ENCODE results near the gene FBXO9. TPM values are rescaled to one million over a fixed set of nuclear protein-coding genes. Genes with fewer than 3 reads are reported as not detected.

FBXO9 gene
- polyA plus RNA-seq, 3 donors, result 47.7 to 105 (median 61.5) TPM

- H3K9me3 ChIP-seq (replicated peaks in 1 of 2; ENCODE audit: control insufficient read depth in 1 of 2, insufficient read depth in 1 of 2, low read length in 2 of 2), result no peaks in the 10 kb centered on the region
- intact Hi-C loops (cut with micrococcal nuclease), result no loop called here
- Mint-ChIP-seq H3K36me3 (no peaks in the 10 kb centered on the region), H3K9me3 (no peaks in the 10 kb centered on the region), H3K4me3 (no peak overlapping the region), H3K27me3 (ENCODE audit: low read depth in 3 of 3) (peaks cover 1 to 9% (median 3%) of the 10 kb centered on the region in 3 donors), H3K27ac (no peak overlapping the region), H3K4me1 (peaks cover 7% of the 10 kb centered on the region)
- H3K4me1 ChIP-seq (ENCODE audit: control insufficient read depth in 1 of 2, insufficient read depth in 2 of 2, low read length in 2 of 2), result no peaks in the 10 kb centered on the region
- H3K27ac ChIP-seq (ENCODE audit: low read depth in 1 of 2, low read length in 2 of 2), result no peak overlapping the region
- H3K79me2 ChIP-seq (ENCODE audit: insufficient read depth, low read length), result no peaks in the 10 kb centered on the region
- 50% methylated on average over 3 of the region's 4 CpGs for WGBS (ENCODE audit: insufficient coverage)
- no peaks in the 10 kb centered on the region for H3K36me3 ChIP-seq (replicated peaks in 1 of 2; ENCODE audit: control insufficient read depth in 1 of 2, insufficient read depth in 2 of 2, low read length in 2 of 2)
- H2AFZ ChIP-seq (ENCODE audit: insufficient read depth, low read depth, low read length, poor library complexity, severe bottlenecking), result no peak overlapping the region
- TF ChIP-seq CTCF (IDR thresholded peaks at IDR 0.05), result no peak
- H3K4me3 ChIP-seq (replicated peaks in 1 of 3; ENCODE audit: low read depth in 2 of 3, low read length in 3 of 3), result no peak overlapping the region
- H3K9ac ChIP-seq (ENCODE audit: insufficient read depth, low read length, poor library complexity, severe bottlenecking), result no peak overlapping the region
- H3K4me2 ChIP-seq (replicated peaks; ENCODE audit: extremely low read depth, low read length, poor library complexity, severe bottlenecking), result no peak overlapping the region
- H3K27me3 ChIP-seq (ENCODE audit: control insufficient read depth in 2 of 2, insufficient read depth in 2 of 2, low read length in 2 of 2), result no peaks in the 10 kb centered on the region
- H4K20me1 ChIP-seq (ENCODE audit: insufficient read depth, low read length), result no peaks in the 10 kb centered on the region
- peak in 1 of 3 donors; percentile 17 for DNase-seq
Measured at GRCh38 chr6:53139841-53140413, 74.7 kb downstream of the FBXO9 start.

GRCh38 chr6:53142810-53143209, 77.6 kb downstream of the FBXO9 start:
- intact Hi-C loops (cut with micrococcal nuclease), result no loop called here
- H3K27me3 Mint-ChIP-seq (ENCODE audit: low read depth in 3 of 3), result peaks cover 1 to 8% (median 3%) of the 10 kb centered on the region in 3 donors
- no peak overlapping the region for H3K4me3 Mint-ChIP-seq
- H3K27me3 ChIP-seq (ENCODE audit: control insufficient read depth in 2 of 2, insufficient read depth in 2 of 2, low read length in 2 of 2), result no peaks in the 10 kb centered on the region
- H4K20me1 ChIP-seq (ENCODE audit: insufficient read depth, low read length), result no peaks in the 10 kb centered on the region
- no peak for TF ChIP-seq CTCF (IDR thresholded peaks at IDR 0.05)
- no peaks in the 10 kb centered on the region for H3K79me2 ChIP-seq (ENCODE audit: insufficient read depth, low read length)
- H3K36me3 ChIP-seq (replicated peaks in 1 of 2; ENCODE audit: control insufficient read depth in 1 of 2, insufficient read depth in 2 of 2, low read length in 2 of 2), result no peaks in the 10 kb centered on the region
- DNase-seq, result no peak
- H3K9me3 Mint-ChIP-seq, result peaks cover 0 to 3% (median 0%) of the 10 kb centered on the region in 7 donors
- H3K4me3 ChIP-seq (replicated peaks in 1 of 3; ENCODE audit: low read depth in 2 of 3, low read length in 3 of 3), result no peak overlapping the region
- no peak overlapping the region for H3K27ac ChIP-seq (ENCODE audit: low read depth in 1 of 2, low read length in 2 of 2)
- H2AFZ ChIP-seq (ENCODE audit: insufficient read depth, low read depth, low read length, poor library complexity, severe bottlenecking), result no peak overlapping the region
- H3K36me3 Mint-ChIP-seq, result no peaks in the 10 kb centered on the region
- H3K4me1 ChIP-seq (ENCODE audit: control insufficient read depth in 1 of 2, insufficient read depth in 2 of 2, low read length in 2 of 2), result no peaks in the 10 kb centered on the region
- H3K27ac Mint-ChIP-seq, result no peak overlapping the region
- no peak overlapping the region for H3K4me2 ChIP-seq (replicated peaks; ENCODE audit: extremely low read depth, low read length, poor library complexity, severe bottlenecking)
- no CpG with 5 or more reads among the region's 3 CpGs for WGBS (ENCODE audit: insufficient coverage)
- H3K9ac ChIP-seq (ENCODE audit: insufficient read depth, low read length, poor library complexity, severe bottlenecking), result no peak overlapping the region
- no peaks in the 10 kb centered on the region for H3K9me3 ChIP-seq (replicated peaks in 1 of 2; ENCODE audit: control insufficient read depth in 1 of 2, insufficient read depth in 1 of 2, low read length in 2 of 2)
- peaks cover 8% of the 10 kb centered on the region for H3K4me1 Mint-ChIP-seq

Measured in CD14-positive monocyte (primary cell).